Stomach (tissue), 9 donors: ENCODE measurements around the gene BCAR3. TPM values are rescaled to one million over a fixed set of nuclear protein-coding genes. Genes with fewer than 3 reads are reported as not detected.

Experiments
- DNase-seq, 2 donors: peaks; one replicate each; pipeline versions ENCODE4 v3.0.0 to v3.0.0-alpha.2; 2013 to 2019
- H3K27ac ChIP-seq, 5 donors: fragments of 200-600 bp in 4 of 5; sonication (generic) in 4 of 5; one replicate each; pipeline ENCODE4 v1.5.1; 2013 to 2019; ENCODE audit warnings: mild to moderate bottlenecking in 1 of 5, moderate library complexity in 1 of 5
- H3K27me3 ChIP-seq, 3 donors: fragments of 200-600 bp; sonication (generic); one replicate each; pipeline ENCODE4 v1.5.1; 2017 to 2019; ENCODE audit warnings: mixed run types in 1 of 3
- H3K36me3 ChIP-seq, 4 donors: fragments of 200-600 bp; sonication (generic); 1 replicate in 3 of 4; 2 replicates in 1 of 4; pipeline ENCODE4 v1.5.1; 2016 to 2019
- H3K4me1 ChIP-seq, 4 donors: fragments of 200-600 bp; sonication (generic); one replicate each; pipeline ENCODE4 v1.5.1; 2016 to 2019
- H3K4me3 ChIP-seq, 4 donors: fragments of 200-600 bp; sonication (generic) in 3 of 4; one replicate each; pipeline ENCODE4 v1.5.1; 2016 to 2019; ENCODE audit warnings: mild to moderate bottlenecking in 1 of 4
- H3K9me3 ChIP-seq, 4 donors: fragments of 200-600 bp; sonication (generic); one replicate each; pipeline ENCODE4 v1.5.1; 2016 to 2019
- EP300 ChIP-seq: sonication (generic); formaldehyde crosslinking; IDR thresholded peaks from one replicate; pipeline ENCODE4 v1.6.1; 2017; ENCODE audit warnings: antibody characterized with exemption
- POLR2A ChIP-seq, 4 donors: fragments of 450-650 bp; IDR thresholded peaks; one replicate each; pipeline ENCODE4 v1.6.1; 2016; ENCODE audit warnings: antibody characterized with exemption in 4 of 4, control low read depth in 2 of 4, mild to moderate bottlenecking in 1 of 4, moderate library complexity in 1 of 4
- POLR2AphosphoS5 ChIP-seq, 3 donors: sonication (generic); formaldehyde crosslinking; IDR thresholded peaks; one replicate each; pipeline ENCODE4 v1.6.1; 2016; ENCODE audit warnings: antibody characterized with exemption in 3 of 3
- WGBS, 5 donors: extraction: QIAGEN DNeasy Blood & Tissue Kit in 3 of 5; methylation state at CpG; one replicate each; pipeline versions ENCODE4 v1.1.5 to v1.1.7; 2013 to 2018; 5-methylcytosine and 5-hydroxymethylcytosine counted together
- intact Hi-C: fragments of 100-400 bp; cut with DNase I; formaldehyde crosslinking; loops from one replicate; pipeline ENCODE4 v1.15.1; 2023; ENCODE audit warnings: low total_unique reads
- polyA plus RNA-seq, 3 donors: library from polyadenylated mRNA; stranded (reverse); fragments of 200-250 nt; gene quantifications; one replicate each; pipeline ENCODE4 v1.2.3, GENCODE V29; 2013
- total RNA-seq, 5 donors: library from RNA; depleted of rRNA; stranded (reverse); fragments of >200 nt; gene quantifications; one replicate each; pipeline versions ENCODE4 v1.1.0 to v1.2.3, GENCODE V29; 2014 to 2016
- TF ChIP-seq, protein P1 (sequence below), 7 experiments: fragments of 450-650 bp in 4 of 7; fragments of 200-600 bp in 3 of 7; sonication (generic) in 3 of 7; IDR thresholded peaks; one replicate each; pipeline ENCODE4 v1.5.1; 2016 to 2019; ENCODE audit warnings: antibody characterized with exemption in 7 of 7, control low read depth in 2 of 7, mild to moderate bottlenecking in 1 of 7
- donor health status: healthy with polysubstance abuse.
- donor health status: Bipolar disorder and iron deficiency.
- donor health status: healthy.

The BCAR3 gene
- total and polyA plus RNA-seq, 8 donors, result 5.6 to 28.0 (median 19.3) TPM

- H3K27ac ChIP-seq, result peak overlapping the region; percentile 85 to 91 (median 86)
- TF ChIP-seq POLR2AphosphoS5 (IDR thresholded peaks at IDR 0.05) (no peak), POLR2A (IDR thresholded peaks at IDR 0.05) (no peak), EP300 (no peak)
- TF ChIP-seq, protein P1, sequence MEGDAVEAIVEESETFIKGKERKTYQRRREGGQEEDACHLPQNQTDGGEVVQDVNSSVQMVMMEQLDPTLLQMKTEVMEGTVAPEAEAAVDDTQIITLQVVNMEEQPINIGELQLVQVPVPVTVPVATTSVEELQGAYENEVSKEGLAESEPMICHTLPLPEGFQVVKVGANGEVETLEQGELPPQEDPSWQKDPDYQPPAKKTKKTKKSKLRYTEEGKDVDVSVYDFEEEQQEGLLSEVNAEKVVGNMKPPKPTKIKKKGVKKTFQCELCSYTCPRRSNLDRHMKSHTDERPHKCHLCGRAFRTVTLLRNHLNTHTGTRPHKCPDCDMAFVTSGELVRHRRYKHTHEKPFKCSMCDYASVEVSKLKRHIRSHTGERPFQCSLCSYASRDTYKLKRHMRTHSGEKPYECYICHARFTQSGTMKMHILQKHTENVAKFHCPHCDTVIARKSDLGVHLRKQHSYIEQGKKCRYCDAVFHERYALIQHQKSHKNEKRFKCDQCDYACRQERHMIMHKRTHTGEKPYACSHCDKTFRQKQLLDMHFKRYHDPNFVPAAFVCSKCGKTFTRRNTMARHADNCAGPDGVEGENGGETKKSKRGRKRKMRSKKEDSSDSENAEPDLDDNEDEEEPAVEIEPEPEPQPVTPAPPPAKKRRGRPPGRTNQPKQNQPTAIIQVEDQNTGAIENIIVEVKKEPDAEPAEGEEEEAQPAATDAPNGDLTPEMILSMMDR (IDR thresholded peaks at IDR 0.05), result no peak
- WGBS, 5 donors, result 12 to 16% (median 14%) methylated on average over 12 of the region's 12 CpGs
Measured at GRCh38 chr1:93681989-93682412, 364 bp upstream of the BCAR3 start.

GRCh38 chr1:93680420-93681100 is 1.1 kb downstream of the BCAR3 start:
- Histone ChIP-seq H3K9me3 (no peaks in the 10 kb centered on the region), H3K27ac (peak overlapping the region; percentile 85 to 91 (median 86)), H3K4me3 (peak overlapping the region; percentile 70 to 88 (median 78)), H3K27me3 (peaks cover 0 to 10% (median 0%) of the 10 kb centered on the region in 3 donors), H3K4me1 (peaks cover 8 to 52% (median 24%) of the 10 kb centered on the region in 4 donors), H3K36me3 (no peaks in the 10 kb centered on the region)
- 11 to 15% (median 14%) methylated on average over 22 to 29 of the region's 29 CpGs for WGBS, 5 donors
- TF ChIP-seq, protein P1 (IDR thresholded peaks at IDR 0.05), result peak in 5 of 7 experiments; percentile 48 to 68 (median 56)
- TF ChIP-seq POLR2AphosphoS5 (IDR thresholded peaks at IDR 0.05) (peak; percentile 43 to 68 (median 67)), POLR2A (IDR thresholded peaks at IDR 0.05) (no peak), EP300 (no peak)
- intact Hi-C loops, result no loop called here
- DNase-seq, result peak; percentile 82 to 92

More at GRCh38 chr1:93681989-93682412, 364 bp upstream of the BCAR3 start:
- Histone ChIP-seq H3K9me3 (no peaks in the 10 kb centered on the region), H3K4me3 (peak overlapping the region; percentile 70 to 88 (median 78)), H3K27me3 (peaks cover 0 to 10% (median 0%) of the 10 kb centered on the region in 3 donors), H3K36me3 (no peaks in the 10 kb centered on the region), H3K4me1 (peaks cover 12 to 47% (median 19%) of the 10 kb centered on the region in 4 donors)
- DNase-seq, result no peak
- intact Hi-C loops, result no loop called here

- Histone ChIP-seq H3K27me3 (peaks cover 0 to 10% (median 0%) of the 10 kb centered on the region in 3 donors), H3K36me3 (no peaks in the 10 kb centered on the region), H3K27ac (peak overlapping the region; percentile 36 to 91 (median 86)), H3K4me3 (peak overlapping the region; percentile 70 to 88 (median 78)), H3K9me3 (no peaks in the 10 kb centered on the region), H3K4me1 (peaks cover 13 to 57% (median 29%) of the 10 kb centered on the region in 4 donors)
- intact Hi-C loops, result no loop called here
- WGBS, 5 donors, result 63 to 72% (median 67%) methylated on average over 5 of the region's 5 CpGs
- DNase-seq, result no peak
- TF ChIP-seq POLR2AphosphoS5 (IDR thresholded peaks at IDR 0.05) (no peak), EP300 (no peak), POLR2A (IDR thresholded peaks at IDR 0.05) (no peak)
- TF ChIP-seq, protein P1 (IDR thresholded peaks at IDR 0.05), result no peak
Measured at GRCh38 chr1:93680076-93680419, 1.6 kb downstream of the BCAR3 start.

DNA sequence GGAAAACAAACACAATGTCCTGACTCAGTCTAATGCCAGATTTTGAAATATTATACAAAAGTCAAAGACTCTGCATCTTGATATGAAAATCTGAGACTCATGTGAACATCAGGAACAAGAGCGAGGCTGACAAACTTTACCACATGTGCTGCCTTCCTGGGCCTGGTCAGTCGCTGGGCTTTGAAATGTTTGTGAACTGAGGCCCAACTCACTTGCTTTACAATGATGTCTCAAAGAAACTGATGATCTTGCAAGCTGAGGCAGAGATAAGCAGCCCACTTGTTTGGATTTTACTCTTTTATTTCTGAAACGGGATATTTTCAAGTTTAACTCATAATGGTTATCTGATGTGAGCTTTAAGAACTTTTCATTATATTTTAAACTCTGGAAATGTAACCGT is 2.1 kb downstream of the BCAR3 start:
- no peak for DNase-seq
- peaks cover 0 to 10% (median 0%) of the 10 kb centered on the region in 3 donors for H3K27me3 ChIP-seq
- TF ChIP-seq POLR2A (IDR thresholded peaks at IDR 0.05) (no peak), POLR2AphosphoS5 (IDR thresholded peaks at IDR 0.05) (no peak), EP300 (no peak)
- TF ChIP-seq, protein P1 (IDR thresholded peaks at IDR 0.05), result no peak
- H3K4me1 ChIP-seq, result peaks cover 16 to 63% (median 31%) of the 10 kb centered on the region in 4 donors
- H3K9me3 ChIP-seq, result no peaks in the 10 kb centered on the region
- 77 to 85% (median 81%) methylated on average over 4 of the region's 4 CpGs for WGBS, 5 donors
- H3K27ac ChIP-seq, result peak overlapping the region in 4 of 5 donors; percentile 85 to 91 (median 88)
- H3K36me3 ChIP-seq, result no peaks in the 10 kb centered on the region
- no peak overlapping the region for H3K4me3 ChIP-seq
- intact Hi-C loops, result no loop called here
